ENCODE measurements around the gene SEMA6A.

DNA sequence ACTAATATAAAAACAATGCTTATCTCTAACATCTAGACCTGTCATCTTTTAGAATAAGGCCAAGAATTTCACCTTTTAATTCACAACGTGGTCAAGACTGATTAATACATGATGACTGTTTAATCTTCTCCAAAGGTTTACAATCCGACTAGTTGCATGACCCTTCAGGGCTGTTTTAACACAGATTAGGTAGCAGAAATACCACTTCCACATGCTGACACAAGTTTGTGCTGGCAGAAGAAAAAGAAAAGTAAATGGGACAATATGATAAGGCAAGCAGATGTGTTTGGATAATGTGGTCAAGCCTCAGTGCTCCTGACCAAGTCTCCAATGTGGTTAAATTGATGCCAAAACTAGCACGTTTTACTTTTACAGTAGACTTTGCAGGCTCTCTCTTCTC lies 31.1 kb downstream of the SEMA6A start:
- TF ChIP-seq TEAD4 (CRISPR knock-in tag; IDR thresholded peaks at IDR 0.05) = no peak
- TF ChIP-seq, protein P1, sequence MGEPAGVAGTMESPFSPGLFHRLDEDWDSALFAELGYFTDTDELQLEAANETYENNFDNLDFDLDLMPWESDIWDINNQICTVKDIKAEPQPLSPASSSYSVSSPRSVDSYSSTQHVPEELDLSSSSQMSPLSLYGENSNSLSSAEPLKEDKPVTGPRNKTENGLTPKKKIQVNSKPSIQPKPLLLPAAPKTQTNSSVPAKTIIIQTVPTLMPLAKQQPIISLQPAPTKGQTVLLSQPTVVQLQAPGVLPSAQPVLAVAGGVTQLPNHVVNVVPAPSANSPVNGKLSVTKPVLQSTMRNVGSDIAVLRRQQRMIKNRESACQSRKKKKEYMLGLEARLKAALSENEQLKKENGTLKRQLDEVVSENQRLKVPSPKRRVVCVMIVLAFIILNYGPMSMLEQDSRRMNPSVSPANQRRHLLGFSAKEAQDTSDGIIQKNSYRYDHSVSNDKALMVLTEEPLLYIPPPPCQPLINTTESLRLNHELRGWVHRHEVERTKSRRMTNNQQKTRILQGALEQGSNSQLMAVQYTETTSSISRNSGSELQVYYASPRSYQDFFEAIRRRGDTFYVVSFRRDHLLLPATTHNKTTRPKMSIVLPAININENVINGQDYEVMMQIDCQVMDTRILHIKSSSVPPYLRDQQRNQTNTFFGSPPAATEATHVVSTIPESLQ (CRISPR knock-in tag; IDR thresholded peaks at IDR 0.05) = no peak
- TF ChIP-seq NFYB (CRISPR knock-in tag; conservative IDR thresholded peaks at IDR 0.05; ENCODE audit: low read depth) = no peak
- TF ChIP-seq, protein P2, sequence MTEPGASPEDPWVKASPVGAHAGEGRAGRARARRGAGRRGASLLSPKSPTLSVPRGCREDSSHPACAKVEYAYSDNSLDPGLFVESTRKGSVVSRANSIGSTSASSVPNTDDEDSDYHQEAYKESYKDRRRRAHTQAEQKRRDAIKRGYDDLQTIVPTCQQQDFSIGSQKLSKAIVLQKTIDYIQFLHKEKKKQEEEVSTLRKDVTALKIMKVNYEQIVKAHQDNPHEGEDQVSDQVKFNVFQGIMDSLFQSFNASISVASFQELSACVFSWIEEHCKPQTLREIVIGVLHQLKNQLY (CRISPR knock-in tag; IDR thresholded peaks at IDR 0.05) = no peak
- no peak for TF ChIP-seq CBFB (CRISPR knock-in tag; IDR thresholded peaks at IDR 0.05; ENCODE audit: low read depth)
- no peak for TF ChIP-seq RELA (CRISPR knock-in tag; IDR thresholded peaks at IDR 0.05; ENCODE audit: borderline replicate concordance)
- TF ChIP-seq TCF7 (CRISPR knock-in tag; IDR thresholded peaks at IDR 0.05; ENCODE audit: low read depth) = no peak
- TF ChIP-seq ZNF263 (CRISPR knock-in tag; IDR thresholded peaks at IDR 0.05; ENCODE audit: low read depth) = no peak
- TF ChIP-seq, protein P3, sequence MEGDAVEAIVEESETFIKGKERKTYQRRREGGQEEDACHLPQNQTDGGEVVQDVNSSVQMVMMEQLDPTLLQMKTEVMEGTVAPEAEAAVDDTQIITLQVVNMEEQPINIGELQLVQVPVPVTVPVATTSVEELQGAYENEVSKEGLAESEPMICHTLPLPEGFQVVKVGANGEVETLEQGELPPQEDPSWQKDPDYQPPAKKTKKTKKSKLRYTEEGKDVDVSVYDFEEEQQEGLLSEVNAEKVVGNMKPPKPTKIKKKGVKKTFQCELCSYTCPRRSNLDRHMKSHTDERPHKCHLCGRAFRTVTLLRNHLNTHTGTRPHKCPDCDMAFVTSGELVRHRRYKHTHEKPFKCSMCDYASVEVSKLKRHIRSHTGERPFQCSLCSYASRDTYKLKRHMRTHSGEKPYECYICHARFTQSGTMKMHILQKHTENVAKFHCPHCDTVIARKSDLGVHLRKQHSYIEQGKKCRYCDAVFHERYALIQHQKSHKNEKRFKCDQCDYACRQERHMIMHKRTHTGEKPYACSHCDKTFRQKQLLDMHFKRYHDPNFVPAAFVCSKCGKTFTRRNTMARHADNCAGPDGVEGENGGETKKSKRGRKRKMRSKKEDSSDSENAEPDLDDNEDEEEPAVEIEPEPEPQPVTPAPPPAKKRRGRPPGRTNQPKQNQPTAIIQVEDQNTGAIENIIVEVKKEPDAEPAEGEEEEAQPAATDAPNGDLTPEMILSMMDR (IDR thresholded peaks at IDR 0.05) = no peak
